GM18861 (cell line): ENCODE data around the gene DUSP22.
A peak's percentile ranks its signal among the peaks of the same experiment; 100 is the strongest.
"Not testable (repeated sequence)": the region's sequence is repeated elsewhere in the genome, so short reads cannot be mapped to it uniquely, and the experiment has no call there.

Source experiments
- ATAC-seq: cut with Tn5 transposase; IDR thresholded peaks from one replicate; pipeline ENCODE4 v1.9.1; 2021; ENCODE audit not compliant: unreplicated experiment

The DUSP22 gene

DNA sequence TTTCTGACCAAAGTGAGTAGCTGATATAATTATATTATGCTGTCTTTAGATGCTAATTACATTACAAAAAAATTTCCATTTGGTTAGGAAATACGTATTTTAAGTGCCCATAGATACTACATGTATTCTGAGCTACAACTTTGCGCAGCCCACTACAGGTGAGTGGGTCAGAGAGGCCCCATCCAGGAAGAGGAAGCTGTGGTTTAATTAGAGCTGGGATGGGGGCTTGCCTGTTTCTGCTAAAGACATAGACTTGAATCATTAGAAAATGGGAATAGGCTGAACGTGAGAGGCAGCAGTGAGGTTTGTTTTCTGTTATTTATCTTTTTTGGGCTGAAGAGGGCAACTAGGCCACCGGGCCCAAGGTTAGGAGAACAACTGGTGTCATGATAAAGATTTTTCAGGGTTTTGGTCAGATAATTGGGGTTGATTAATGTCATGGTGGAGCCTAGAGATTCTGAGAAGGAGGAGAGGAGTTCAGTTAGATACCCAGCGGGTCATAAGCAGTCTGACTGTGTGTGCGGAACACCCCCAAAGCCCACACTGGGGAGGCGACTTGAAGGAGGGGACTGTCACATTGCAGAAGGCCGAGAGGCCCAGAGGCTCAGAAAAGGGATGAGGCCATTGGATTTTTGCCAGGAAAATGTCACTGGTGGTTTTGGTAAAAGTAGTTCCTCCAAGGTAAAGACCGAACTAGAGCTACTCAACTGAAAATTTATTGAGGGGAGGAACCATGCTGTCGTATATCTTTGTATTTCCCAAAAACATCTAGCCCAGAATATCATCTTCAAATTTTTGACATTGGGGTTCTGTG lies 84.7 kb downstream of the DUSP22 start:
- no peak for ATAC-seq

DNA sequence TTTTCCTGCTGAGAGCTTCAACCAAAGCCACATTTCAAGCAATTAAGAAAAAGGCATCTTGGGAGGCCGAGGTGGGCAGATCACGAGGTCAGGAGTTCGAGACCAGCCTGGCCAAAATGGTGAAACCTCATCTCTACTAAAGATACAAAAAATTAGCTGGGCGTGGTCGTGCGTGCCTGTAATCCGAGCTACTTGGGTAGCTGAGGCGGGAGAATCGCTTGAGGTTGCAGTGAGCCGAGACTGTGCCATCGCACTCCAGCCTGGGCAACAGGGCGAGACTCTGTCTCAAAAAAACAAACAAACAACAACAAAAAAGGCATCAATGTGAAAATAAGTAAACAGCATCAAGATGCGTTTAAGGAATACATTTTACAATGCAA lies 85.3 kb downstream of the DUSP22 start:
- not testable (repeated sequence) for ATAC-seq

DNA sequence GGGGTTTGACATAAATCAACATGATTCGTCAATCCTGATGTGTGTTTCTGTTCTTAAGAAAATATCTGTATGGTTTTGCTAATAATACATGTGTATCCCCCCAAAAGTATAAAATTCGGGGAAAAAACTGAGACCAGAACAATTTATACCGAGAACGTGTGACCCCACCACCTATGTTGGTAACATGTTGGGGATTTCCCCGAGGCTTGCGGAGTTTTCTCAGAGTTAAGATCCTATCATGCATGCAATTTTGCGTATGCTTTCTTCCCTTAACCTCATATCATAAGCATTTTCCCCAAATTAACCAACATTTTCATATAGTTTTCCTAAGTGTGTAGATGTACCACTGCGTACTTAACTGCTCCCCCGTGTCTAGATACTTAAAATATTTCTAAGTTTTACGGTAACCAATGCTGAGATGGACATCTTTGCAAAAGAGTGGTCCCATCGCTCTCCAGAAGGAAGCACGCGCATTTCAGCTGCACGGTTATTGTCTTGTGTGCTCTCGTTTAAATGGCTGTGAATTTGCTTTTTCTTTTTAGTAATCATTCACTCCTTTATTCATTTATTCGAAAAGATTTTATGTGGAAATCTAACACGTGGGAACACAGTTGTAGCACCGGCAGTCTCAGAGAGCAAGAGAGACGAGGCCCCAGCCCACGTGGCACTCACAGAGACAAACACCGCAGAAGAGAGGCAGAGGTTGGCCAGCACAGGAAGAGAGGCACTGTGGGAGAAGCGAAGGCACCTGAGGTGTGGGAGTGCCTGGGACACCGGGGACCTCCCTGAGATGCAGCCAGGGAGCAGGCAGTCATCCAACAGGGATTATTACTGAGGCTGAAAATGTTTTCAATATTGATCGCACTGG lies 86.0 kb downstream of the DUSP22 start:
- no peak for ATAC-seq

DNA sequence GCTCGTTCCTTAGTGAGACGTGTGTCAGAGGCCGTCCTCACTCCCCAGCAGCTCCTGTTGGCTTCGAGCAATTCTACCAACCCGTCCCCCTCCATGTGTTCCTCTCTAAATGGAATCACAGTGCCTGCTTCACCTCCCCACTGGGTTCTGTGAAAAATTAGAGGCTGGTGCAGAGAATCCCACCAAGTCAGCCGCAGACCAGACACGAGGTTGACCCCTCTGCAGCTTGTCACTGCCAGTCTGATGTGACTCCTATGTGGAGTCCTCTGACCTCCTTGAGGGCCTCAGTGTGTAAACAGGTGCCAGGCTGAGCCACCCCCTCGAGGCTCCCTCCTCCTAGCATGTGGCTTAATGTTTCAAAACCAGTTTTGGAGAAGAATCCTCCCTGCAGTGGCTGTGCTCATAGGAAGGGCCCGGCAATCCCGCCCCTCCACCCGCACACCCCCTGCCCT lies 86.7 kb downstream of the DUSP22 start:
- peak; percentile 4 for ATAC-seq

DNA sequence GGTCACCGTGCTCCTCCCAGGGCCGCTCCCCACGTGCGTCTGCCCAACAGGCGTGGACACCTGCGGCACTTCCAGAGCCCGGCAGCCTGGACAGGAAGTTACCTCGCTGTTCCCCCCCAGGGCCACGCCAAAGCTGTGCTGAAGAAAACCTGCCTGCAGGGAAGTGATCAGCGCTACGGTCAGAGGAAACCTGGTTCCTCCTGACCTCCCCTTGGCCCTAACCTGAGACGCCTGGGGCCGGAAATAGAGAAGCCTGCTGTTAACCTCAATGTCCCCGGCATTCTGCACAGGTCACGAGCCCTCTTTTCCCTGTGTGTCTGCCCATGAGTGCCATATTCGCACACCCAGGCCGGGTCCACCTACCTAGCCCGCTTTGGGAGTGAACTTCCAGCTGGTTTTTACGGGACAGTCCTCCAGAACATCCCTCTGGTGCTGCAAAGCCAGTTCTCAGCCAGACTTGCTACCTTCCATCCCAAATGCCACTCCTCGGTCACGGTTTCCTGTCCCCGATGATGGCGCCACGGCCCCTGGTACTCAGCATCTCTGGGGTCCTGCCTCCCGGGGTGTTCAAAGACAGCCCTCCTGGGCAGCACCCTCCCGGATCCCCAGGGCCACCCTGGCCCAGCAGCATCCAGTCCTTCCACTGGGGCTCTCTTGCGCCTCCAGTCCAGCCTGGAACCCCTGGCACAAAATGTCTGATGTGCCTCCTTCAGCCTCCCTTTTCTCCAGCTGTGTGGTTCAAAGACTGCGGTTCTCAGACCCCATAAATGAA lies 87.3 kb downstream of the DUSP22 start:
- ATAC-seq: peak; percentile 59

DNA sequence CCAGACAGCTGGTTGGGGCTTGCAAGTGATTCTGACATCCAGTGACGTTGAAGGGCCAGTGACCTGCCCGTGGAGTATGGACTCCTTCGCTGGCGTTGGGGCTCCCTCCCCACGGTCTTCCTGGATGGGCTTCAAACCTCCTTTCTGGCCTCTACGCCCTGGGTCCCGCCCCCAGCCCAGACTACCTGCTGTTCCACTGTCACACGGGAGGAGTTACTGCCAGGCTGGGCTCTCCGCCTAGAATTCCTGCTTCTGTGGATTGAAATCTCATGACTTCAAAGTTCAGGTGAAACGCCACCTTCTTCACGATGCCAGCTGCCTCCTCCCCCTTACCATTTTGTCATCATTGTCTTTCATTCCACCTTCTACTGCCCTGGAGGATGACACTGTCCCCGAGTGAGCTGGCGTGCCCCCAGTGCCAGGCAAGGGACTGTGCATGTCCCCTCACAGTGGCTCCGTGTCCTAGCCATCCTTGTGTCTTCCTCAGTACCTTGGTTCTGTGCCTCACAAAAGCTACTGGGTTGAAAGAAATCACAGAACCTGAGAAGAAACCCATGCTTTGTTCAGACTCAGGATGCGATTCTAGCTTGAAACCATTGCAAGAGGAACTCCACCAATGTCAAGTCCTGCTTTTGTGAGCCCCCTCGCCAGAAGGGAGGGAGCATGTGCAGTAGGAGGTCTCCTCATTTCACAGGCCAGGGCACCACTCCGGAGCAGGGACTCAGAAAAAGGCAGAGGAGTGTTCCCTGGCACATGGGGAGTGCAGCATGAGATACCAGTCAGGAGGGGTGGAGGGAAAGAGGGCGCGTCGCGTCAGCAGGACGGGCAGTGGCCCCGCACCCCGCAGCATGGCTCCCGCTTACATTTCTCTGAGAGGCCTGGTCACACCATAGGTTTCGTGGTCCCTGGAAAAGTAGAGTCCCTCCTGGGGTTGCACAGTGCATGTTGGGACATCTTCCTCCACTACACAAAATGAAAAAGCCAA lies 88.2 kb downstream of the DUSP22 start:
- no peak for ATAC-seq

DNA sequence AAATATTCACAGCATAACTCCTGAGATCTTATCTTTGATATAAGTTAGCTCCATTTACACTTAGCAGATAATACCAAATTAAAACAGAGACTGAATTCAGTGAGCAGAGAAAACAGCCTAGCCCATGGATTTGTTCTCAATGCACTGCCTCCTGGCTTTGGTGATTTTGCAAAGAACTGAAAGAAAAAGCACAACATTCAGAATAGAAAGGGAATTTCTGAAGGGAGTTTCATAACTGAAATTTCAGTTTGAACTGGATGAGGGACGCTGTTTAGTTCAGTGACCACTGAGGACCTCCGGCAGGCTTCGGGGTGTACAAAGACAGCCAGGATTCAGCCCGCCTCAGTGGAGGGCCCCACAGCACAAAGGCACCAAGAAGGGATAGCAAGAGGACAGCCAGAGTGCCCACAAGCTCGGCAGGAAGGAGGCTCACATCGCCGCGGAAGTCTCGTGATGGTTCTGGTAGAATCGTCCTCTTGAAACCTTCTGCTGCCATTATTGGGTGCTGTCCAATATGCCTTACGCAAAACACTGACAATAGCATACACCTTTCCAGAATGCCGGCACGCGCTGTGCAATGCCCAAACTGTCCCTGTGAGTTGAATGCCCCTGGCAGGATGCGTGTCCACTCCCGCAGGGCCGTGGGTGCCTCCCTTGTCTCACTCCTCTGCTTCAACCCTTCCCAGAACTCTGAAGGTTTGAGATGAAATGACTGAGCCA lies 89.6 kb downstream of the DUSP22 start:
- no peak for ATAC-seq

DNA sequence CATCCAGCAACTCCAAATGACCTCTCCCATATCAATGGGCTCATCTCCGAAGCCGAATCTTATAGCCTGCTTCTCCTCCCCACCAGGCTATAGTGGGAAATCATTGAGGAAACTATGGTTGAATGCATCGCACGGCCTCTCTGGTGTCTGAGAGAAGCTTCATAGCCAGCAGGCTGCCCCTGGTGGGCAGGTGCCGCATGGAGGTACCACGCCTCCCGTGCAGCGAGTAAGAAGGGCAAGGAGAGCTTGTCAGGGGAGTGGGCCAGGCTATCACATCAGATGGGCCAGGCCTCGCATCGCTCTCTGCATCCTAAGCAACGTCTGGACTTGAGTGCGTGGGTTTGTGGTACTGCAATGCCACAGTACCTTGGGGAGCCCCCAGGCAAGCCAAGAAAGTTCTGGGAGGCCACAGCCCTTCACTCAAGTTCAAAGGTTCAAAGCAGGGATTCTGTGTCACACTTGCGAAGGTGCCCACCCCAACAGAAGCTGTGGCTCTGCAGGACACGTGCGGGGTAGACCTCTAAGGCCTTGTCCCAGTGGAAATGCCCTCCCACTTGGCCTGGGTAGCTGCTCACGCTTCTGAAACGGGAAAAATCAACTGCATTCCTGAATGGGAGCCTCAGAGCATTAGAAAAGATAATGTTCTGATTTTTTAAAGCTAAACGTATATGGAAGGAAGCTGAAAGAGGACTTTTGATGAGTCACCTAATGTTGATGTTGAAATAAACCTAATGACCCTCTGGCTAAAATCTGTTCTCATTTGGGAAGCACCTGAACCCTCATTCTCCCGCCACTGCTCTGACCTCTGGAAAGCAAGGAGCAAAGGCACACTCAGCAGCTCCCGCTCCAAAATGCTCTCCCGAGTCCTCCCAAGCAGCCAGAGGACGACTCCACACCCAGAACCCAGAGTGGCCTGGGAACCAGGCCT lies 90.9 kb downstream of the DUSP22 start:
- ATAC-seq: no peak

DNA sequence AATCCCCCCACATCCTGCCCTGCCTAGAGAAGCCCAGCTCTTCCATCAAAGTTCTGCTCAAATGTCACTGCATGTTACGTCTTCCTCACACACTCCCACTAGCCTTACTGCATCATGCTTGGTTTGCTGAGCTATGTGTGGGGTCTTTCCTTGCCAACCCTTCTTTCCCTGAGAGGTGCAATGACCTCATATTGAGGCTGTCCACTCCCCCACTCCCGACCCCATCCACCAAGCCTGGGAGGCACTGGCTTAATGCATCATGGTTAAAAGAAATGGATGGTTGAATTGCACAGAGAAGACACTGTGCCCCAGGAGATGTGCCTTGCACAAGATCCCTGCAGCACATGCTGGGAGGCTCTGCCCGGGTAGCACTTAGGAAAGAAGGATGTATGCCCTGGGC lies 91.6 kb downstream of the DUSP22 start:
- ATAC-seq: no peak

DNA sequence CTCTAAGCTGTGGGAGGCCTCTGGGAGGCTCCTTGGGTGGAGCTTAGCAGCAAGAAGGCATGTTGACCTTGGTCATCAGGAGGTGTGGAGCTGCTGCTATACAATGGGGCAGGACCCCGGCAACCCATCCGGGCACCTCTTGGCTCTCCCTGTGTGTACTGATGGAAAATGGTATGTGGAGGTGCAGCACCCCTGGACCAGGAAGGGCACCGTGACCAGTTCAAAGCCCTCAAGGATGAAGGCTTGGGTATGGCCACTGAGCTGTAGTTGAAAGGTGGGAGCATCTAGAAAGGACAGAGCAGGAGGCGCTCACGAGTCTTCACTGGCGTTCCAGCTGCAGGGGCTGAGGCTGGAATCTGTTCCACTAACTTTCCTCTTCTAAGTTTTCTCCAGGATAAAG lies 92.6 kb downstream of the DUSP22 start:
- no peak for ATAC-seq

DNA sequence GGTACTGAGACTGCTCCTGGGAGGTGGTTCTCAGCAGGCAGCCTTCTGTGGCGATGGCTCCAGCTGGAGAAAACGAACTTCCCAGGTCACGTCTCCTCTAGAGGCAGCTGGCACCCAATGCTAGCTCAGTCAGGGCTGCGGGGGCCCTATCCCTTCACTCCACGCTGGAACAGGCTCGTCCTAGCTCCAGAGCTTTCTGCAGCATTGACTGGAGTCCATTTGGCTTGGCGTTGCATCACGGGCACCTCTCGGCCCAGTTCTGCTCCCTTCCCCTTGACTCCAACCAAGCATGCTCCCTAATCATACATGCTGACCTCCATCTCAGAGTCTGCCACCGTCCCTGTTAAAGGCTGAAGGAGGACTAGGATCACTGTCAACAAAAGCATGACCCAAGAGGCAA lies 93.3 kb downstream of the DUSP22 start:
- ATAC-seq: no peak

DNA sequence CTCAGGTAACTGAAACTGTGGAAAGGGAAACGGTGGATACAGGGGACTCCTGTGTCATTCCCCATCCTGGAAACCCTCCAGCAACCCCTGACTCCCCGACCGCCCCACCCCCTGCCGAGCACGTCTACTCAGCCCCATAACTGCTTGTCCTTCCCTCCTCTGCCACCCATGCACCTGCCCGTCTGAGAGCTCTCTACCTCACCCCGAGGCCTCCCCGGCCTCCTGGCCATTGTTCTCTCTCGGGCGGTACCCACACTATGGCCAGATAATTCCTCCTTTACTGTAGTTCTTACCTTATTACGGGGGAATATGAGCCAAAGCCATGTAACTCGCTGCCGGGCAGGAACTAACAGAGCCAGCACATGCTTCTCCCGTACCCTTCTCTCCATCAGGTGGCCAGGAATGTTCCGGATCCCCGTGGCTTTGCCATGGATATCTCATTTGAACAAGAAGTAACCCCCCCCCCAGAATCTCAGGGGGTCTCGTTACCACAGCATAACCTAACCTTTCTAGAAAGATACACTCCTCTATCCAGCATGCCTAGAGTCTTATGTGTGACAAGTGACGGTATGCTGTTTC lies 94.5 kb downstream of the DUSP22 start:
- ATAC-seq: no peak

DNA sequence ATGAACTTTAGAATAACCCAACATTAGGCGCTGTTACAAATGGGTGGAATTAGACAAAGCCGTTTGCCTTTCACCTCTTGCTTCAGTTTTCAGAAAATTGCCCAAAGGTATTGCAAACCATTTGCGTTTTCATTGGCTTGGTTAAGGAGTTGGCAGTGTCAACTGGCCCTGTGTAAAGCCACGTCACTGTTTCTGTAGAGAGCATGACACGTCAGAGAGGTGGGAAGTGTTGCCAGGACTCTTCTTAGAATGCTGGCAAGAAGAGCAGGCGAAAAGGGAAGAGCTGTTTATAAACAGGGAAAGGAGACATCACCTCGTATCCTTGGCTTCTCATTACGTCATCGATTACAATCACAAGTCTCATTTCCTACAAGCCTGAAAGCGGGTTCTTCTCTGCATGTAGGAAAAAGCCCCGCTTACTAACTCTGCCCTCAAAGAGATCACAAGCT lies 95.0 kb downstream of the DUSP22 start:
- no peak for ATAC-seq

DNA sequence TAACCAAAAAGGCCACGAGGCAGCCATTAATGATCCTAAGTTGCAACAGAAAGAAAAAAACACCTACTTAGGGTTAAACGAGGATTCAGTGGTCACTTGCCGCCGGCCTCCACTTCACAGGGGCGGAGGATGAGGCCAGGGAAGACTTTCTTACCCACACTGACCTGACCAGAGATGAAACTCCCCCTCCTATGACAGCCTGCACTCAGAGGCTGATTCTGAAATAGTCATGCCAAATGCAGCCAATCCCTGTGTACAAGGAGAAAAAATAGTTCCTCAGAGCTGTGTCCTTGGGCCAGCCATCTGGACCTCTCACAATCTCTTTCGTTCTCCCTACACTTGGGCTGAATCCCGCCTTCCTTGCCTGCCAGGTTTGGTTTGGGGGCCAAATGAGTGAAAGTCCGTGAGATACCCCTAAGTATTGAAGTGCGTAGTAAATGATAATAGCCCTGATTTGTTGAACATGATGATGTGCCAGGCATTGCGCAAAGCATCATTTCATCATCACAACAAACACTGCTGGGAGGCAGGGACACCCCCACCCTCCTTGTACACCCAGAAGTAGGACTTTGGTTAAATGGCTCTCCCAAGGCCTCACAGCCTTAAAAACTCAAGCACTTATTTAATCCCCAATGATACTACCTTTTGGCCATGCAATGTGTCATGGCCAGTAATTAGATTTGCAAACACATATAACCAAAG lies 96.1 kb downstream of the DUSP22 start:
- ATAC-seq: no peak

DNA sequence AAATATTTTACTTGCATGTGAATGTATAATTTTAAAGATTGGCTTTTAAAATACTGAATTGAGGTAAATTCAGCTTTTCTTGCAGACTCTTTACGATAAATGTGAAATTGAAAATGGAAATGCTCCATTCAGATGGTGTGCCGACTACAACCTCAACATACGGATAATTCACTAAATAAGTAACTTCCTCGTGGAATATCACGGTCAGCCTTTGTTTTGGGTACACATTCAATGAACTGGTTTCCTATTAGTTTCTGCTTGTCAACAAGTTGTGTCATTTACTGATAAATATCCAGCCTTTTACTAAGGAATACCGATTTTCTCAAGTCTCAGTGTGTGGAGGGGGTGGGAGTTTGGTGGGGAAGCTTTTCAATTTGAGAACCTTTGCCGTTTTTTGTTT lies 96.9 kb downstream of the DUSP22 start:
- ATAC-seq: no peak

DNA sequence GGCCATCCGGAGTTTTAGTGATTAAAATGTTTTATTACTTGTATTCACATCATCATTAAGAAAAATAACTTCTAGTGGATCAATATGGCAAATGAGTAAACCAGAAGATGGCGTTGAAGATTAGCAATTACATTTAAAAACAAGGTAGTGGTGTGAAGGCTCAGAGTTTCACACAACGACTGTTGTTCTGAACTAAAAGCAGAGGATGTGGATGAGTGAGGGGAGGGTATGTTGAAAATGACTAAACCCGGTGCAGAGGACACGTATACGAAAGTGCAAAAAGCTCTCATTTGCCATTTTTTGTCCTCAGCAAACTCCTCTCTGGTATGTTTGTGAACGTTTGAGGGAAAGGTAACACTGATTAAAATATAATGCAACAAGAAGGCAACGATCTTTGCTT lies 97.3 kb downstream of the DUSP22 start:
- peak; percentile 50 for ATAC-seq

DNA sequence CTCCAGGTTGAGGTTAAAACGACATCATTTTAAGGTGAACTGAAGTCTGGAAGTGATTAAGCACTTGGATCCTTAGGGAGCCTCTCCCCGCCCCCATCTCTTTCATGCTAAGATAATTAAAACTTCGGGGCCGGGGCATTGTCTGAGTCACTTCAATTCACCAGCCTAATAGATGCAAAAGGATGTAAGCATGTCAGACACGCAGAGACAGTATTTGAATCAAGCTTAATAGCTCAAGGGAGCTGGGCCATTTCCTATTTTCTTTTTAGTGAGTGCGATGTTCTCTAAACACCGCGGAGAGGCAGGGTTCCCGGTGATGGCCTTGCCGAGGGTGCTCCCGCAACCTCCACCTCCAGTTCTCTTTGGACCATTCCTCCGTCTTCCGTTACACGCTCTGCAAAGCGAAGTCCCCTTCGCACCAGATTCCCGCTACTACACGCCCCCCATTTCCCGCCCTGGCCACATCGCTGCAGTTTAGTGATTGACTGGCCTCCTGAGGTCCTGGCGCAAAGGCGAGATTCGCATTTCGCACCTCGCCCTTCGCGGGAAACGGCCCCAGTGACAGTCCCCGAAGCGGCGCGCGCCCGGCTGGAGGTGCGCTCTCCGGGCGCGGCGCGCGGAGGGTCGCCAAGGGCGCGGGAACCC lies 98.7 kb downstream of the DUSP22 start:
- no peak for ATAC-seq
